ENCODE data around the gene ALDOA.

The ALDOA gene

DNA sequence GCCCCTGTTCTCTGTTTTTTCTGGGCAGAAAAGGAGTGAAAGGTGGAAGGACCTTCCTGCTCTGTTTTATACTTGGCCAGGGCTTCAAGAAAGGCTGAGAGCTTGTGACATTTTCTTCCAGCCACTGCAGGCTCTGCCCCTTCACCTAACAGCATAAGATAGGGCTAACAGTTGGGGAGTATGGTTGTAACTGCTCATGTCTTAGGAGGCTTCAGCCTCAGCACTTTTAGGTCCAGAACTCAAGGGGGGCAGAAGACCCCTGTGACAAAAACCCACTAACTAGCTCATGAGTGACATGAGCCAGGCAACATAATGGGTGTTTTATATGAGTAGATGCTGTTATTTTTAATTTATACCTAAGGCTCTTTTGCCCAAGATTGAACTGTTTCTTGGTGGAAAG, 4.9 kb downstream of the ALDOA start:
- FAIRE-seq: no peak

- FAIRE-seq: no peak
These were observed 10.1 kb downstream of the ALDOA start, which contains the start of gene PPP4C for GRCh38 chr16:30075503-30076275. Gene PPP4C, plus strand, starts transcription at chr16:30075994. Its CDS starts 384 bp downstream, at chr16:30076378.

GRCh38 chr16:30076276-30076791, 10.8 kb downstream of the ALDOA start:
- FAIRE-seq: no peak

GRCh38 chr16:30077656-30078055, 12.1 kb downstream of the ALDOA start:
- no peak for FAIRE-seq

- no peak for FAIRE-seq
These were observed 13.2 kb downstream of the ALDOA start for GRCh38 chr16:30078744-30079143.

GRCh38 chr16:30079480-30079879, 13.9 kb downstream of the ALDOA start:
- no peak for FAIRE-seq

- no peak for FAIRE-seq
These were observed 17.1 kb downstream of the ALDOA start for GRCh38 chr16:30082545-30083090.

- no peak for FAIRE-seq
These were observed 17.9 kb downstream of the ALDOA start for GRCh38 chr16:30083216-30084055.

DNA sequence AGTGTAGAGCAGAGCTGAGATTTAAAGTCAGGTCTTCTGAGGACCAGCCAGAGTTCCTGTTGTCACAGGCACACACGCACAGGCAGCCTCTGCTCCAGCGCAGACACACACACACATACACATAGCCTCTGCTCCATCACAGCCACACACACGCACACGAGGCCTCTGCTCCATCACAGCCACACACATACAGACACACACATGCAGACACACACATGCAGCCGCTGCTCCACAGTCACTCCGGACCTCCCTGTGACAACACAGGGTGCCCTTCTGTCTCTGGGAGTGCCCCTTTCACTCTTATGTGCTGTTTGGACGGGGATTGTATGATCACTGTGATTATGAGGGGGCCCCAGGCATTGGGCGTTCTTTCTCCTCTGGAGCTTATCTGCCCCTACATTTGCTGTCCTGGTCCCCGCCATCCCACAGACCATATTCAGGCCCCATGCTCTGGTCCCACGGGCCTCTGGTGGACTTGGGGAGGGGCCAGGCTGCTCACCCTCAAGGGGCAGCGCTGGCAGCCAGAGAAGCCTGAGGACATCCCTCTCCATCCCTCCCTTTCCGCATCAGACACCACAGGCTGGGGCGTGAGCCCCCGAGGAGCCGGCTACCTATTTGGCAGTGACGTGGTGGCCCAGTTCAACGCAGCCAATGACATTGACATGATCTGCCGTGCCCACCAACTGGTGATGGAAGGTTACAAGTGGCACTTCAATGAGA, 18.7 kb downstream of the ALDOA start:
- no peak for FAIRE-seq

DNA sequence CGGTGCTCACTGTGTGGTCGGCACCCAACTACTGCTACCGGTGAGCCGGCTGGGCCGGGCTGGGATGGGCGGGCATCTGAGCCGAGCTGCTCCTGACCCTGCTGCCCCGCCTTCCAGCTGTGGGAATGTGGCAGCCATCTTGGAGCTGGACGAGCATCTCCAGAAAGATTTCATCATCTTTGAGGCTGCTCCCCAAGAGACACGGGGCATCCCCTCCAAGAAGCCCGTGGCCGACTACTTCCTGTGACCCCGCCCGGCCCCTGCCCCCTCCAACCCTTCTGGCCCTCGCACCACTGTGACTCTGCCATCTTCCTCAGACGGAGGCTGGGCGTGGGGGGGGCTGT, 19.2 kb downstream of the ALDOA start:
- no peak for FAIRE-seq

GRCh38 chr16:30085247-30085646, 19.7 kb downstream of the ALDOA start:
- FAIRE-seq: no peak

GRCh38 chr16:30085820-30086219, 20.3 kb downstream of the ALDOA start:
- no peak for FAIRE-seq

- no peak for FAIRE-seq
These were observed 21.0 kb downstream of the ALDOA start for GRCh38 chr16:30086291-30087140.

- FAIRE-seq: no peak
These were observed 21.8 kb downstream of the ALDOA start for GRCh38 chr16:30087181-30087898.

DNA sequence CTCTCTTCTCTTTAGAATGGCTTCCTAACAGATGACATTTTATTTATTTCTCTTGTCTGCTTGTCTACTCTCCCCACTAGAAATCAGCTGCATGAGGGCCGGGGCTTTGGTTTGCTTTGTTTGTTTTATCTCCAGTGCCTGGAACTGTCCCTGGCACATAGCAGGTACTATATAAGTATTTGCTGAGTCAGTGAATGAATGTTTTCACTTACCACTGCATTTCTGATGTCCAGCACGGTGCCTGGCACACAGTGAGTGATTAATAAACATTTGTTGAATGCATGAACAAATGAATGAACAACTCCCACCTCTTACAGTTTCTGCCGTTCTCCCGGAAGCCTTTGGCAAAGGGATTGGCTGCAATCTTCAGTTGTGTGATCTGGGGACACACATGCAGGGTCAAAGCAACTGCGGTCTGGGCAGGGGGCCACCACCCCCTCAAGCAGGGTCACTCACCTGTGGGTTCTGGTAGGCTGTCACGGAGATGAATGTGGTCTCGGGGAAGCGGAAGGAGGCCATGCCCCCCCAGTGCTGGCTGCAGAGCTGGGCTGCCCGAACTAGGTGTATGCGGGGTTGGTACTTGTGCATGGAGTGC, 22.8 kb downstream of the ALDOA start:
- FAIRE-seq: no peak

GRCh38 chr16:30088832-30089624, 23.5 kb downstream of the ALDOA start:
- FAIRE-seq: no peak

- no peak for FAIRE-seq
These were observed 25.2 kb downstream of the ALDOA start for GRCh38 chr16:30090610-30091331.

DNA sequence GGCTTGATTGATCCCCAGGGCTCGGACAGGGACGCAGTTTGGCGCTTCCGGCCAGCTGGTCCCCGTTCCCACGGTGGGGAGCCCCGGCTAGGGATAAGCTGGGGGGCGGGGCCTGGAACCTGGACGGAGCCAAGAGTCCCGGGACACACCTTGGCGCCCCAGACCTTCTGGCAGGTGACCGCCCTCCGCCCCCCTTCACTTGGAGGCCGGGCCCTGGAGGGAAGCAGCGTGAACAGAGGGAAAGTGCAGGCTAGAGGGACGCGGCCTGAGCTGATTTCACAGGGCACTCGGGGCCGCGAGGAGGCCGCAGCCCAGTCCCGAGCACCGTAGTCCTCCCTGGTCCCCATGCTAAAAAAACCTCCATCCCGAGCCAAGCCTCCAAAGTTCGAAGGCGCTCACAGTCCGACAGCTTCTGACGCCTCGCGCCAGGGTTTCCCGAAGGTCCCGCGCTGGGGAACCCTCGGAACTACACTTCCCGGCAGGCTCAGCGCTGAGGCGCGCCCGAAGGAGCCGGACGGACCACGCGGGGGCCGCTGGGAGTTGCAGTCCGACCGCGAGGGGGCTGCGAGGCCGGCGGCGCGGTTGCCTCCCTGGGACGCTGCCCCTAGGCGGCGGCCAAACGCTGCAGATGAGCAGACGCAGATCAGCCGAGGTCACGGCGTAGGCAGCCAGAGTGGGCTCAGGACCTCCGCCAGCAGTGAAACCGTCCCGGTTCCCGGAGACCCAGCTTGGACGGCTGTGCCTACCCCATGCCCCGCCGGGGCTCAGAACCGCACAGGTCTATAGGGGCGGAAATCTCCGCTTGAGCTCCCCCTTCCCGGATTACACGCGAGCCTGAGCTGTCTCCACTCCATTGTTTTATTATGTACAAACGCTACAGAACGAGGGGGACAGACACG, 26.2 kb downstream of the ALDOA start, which contains the start of gene TBX6:
Gene TBX6, minus strand, starts transcription at position 451 of the 899 bp plus-strand sequence. CDS start 731 bp downstream, outside the sequence.
- FAIRE-seq: no peak
